ENCODE results near the gene PUM1. TPM values are rescaled to one million over a fixed set of nuclear protein-coding genes. Genes with fewer than 3 reads are reported as not detected.

The PUM1 gene
- total and polyA plus RNA-seq, 2 experiments from 2014 or later = 68.6 to 97.4 TPM

GRCh38 chr1:30893776-30894507 lies 171.6 kb downstream of the PUM1 start:
- Histone ChIP-seq H2AFZ (no peak overlapping the region), H4K20me1 (ENCODE audit: insufficient read depth, poor library complexity, severe bottlenecking) (peaks cover 3% of the 10 kb centered on the region), H3K9me2 (replicated peaks; ENCODE audit: insufficient read depth) (no peaks in the 10 kb centered on the region), H3K4me3 (no peak overlapping the region), H3K27me3 (no peaks in the 10 kb centered on the region), H3K79me2 (peaks cover 43% of the 10 kb centered on the region), H3K36me3 (replicated peaks; ENCODE audit: insufficient read depth, low read depth) (no peaks in the 10 kb centered on the region), H3K4me2 (no peak overlapping the region), H3K27ac (no peak overlapping the region), H3K9me3 (ENCODE audit: low read depth) (no peaks in the 10 kb centered on the region), H3K4me1 (ENCODE audit: insufficient read depth) (peaks cover 27% of the 10 kb centered on the region)
- WGBS (ENCODE audit: low lambda C conversion rate, missing lambda C conversion rate) = 62% methylated on average over 9 of the region's 9 CpGs
- DNase-seq (ENCODE audit: low spot score) = no peak
- TF ChIP-seq, protein P1, sequence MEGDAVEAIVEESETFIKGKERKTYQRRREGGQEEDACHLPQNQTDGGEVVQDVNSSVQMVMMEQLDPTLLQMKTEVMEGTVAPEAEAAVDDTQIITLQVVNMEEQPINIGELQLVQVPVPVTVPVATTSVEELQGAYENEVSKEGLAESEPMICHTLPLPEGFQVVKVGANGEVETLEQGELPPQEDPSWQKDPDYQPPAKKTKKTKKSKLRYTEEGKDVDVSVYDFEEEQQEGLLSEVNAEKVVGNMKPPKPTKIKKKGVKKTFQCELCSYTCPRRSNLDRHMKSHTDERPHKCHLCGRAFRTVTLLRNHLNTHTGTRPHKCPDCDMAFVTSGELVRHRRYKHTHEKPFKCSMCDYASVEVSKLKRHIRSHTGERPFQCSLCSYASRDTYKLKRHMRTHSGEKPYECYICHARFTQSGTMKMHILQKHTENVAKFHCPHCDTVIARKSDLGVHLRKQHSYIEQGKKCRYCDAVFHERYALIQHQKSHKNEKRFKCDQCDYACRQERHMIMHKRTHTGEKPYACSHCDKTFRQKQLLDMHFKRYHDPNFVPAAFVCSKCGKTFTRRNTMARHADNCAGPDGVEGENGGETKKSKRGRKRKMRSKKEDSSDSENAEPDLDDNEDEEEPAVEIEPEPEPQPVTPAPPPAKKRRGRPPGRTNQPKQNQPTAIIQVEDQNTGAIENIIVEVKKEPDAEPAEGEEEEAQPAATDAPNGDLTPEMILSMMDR (IDR thresholded peaks at IDR 0.05; ENCODE audit: poor library complexity) = no peak
- TF ChIP-seq EZH2 (IDR thresholded peaks at IDR 0.05; ENCODE audit: borderline replicate concordance) = no peak
- no peak for TF ChIP-seq EZH2phosphoT487 (IDR thresholded peaks at IDR 0.05; ENCODE audit: low read depth, severe bottlenecking, unreplicated experiment)

DNA sequence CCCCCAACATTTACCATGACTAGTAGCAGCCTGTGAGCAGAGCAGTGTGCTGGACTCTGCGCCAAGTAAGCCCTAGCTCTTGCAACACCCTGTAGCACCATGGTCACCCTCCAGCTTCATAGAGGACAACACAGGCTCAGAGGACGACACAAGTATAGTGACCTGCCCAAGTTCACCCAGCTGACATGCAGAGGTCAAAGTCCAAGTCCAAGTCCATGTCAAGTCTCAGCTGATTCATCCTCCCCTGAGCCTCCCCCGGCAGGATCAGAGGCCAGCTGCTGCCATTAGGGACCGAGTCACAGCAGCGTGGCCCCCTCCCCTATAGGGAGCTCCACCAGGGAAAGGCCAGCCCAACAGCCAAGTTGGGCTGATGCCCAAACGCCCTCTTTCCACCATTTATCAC lies 172.8 kb downstream of the PUM1 start:
- Histone ChIP-seq H2AFZ (no peak overlapping the region), H3K9me2 (replicated peaks; ENCODE audit: insufficient read depth) (no peaks in the 10 kb centered on the region), H3K4me2 (no peak overlapping the region), H3K4me1 (ENCODE audit: insufficient read depth) (peaks cover 39% of the 10 kb centered on the region), H3K4me3 (no peak overlapping the region), H3K36me3 (replicated peaks; ENCODE audit: insufficient read depth, low read depth) (no peaks in the 10 kb centered on the region), H3K79me2 (peaks cover 34% of the 10 kb centered on the region), H3K27me3 (no peaks in the 10 kb centered on the region), H3K9me3 (ENCODE audit: low read depth) (no peaks in the 10 kb centered on the region), H4K20me1 (ENCODE audit: insufficient read depth, poor library complexity, severe bottlenecking) (peaks cover 3% of the 10 kb centered on the region), H3K27ac (peak overlapping the region; percentile 74)
- TF ChIP-seq, protein P1 (IDR thresholded peaks at IDR 0.05; ENCODE audit: poor library complexity) = no peak
- TF ChIP-seq EZH2 (IDR thresholded peaks at IDR 0.05; ENCODE audit: borderline replicate concordance) (no peak), EZH2phosphoT487 (IDR thresholded peaks at IDR 0.05; ENCODE audit: low read depth, severe bottlenecking, unreplicated experiment) (no peak)
- 76% methylated on average over 6 of the region's 6 CpGs for WGBS (ENCODE audit: low lambda C conversion rate, missing lambda C conversion rate)
- DNase-seq (ENCODE audit: low spot score) = peak; percentile 58

DNA sequence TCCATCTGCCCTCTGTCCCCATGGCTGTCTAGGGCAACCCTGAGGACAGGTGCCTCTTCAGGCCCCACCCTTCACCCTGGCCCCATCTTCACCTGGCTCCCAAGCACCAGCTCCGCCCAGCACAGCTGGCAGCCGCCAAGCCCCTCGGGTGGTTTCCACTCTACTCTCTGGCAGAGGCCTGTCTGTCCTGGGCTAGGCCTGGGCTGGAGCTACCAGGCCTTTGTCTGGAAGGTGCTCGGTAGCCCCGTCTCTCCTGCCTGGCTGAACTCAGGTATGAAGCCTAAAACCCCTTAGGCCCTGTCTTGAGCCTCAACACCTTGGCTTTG lies 174.3 kb downstream of the PUM1 start:
- H3K27me3 ChIP-seq = no peaks in the 10 kb centered on the region
- no peaks in the 10 kb centered on the region for H3K9me3 ChIP-seq (ENCODE audit: low read depth)
- 91% methylated on average over 5 of the region's 5 CpGs for WGBS (ENCODE audit: low lambda C conversion rate, missing lambda C conversion rate)
- no peak overlapping the region for H2AFZ ChIP-seq
- peak overlapping the region; percentile 45 for H3K4me2 ChIP-seq
- DNase-seq (ENCODE audit: low spot score) = no peak
- TF ChIP-seq, protein P1 (IDR thresholded peaks at IDR 0.05; ENCODE audit: poor library complexity) = no peak
- TF ChIP-seq EZH2 (IDR thresholded peaks at IDR 0.05; ENCODE audit: borderline replicate concordance) = no peak
- H3K79me2 ChIP-seq = peaks cover 41% of the 10 kb centered on the region
- H3K27ac ChIP-seq = peak overlapping the region; percentile 74
- H3K36me3 ChIP-seq (replicated peaks; ENCODE audit: insufficient read depth, low read depth) = no peaks in the 10 kb centered on the region
- H3K4me3 ChIP-seq = no peak overlapping the region
- H3K4me1 ChIP-seq (ENCODE audit: insufficient read depth) = peaks cover 46% of the 10 kb centered on the region
- H3K9me2 ChIP-seq (replicated peaks; ENCODE audit: insufficient read depth) = no peaks in the 10 kb centered on the region
- H4K20me1 ChIP-seq (ENCODE audit: insufficient read depth, poor library complexity, severe bottlenecking) = no peaks in the 10 kb centered on the region
